Lower lobe of right lung (tissue), 2 donors: ENCODE data around the gene SIKE1. TPM values are rescaled to one million over a fixed set of nuclear protein-coding genes. Genes with fewer than 3 reads are reported as not detected.
"Not testable (repeated sequence)": the region's sequence is repeated elsewhere in the genome, so short reads cannot be mapped to it uniquely, and the experiment has no call there.

Source experiments
- ATAC-seq, 2 donors: fragments of 200-7000 bp; cut with Tn5 transposase; one replicate each; pipeline ENCODE4 v1.9.1; 2020 to 2022; ENCODE audit warnings: mild to moderate bottlenecking in 2 of 2, moderate library complexity in 2 of 2
- DNase-seq: peaks from one replicate; pipeline ENCODE4 v3.0.0-alpha.2; 2020
- H3K27ac ChIP-seq: fragments of 200-600 bp; one replicate; pipeline ENCODE4 v1.8.0; 2022
- H3K27me3 ChIP-seq: fragments of 200-600 bp; one replicate; pipeline ENCODE4 v1.8.0; 2022; ENCODE audit warnings: low read depth
- H3K36me3 ChIP-seq: fragments of 200-600 bp; one replicate; pipeline ENCODE4 v1.8.0; 2022; ENCODE audit warnings: mild to moderate bottlenecking
- H3K4me1 ChIP-seq: fragments of 200-600 bp; one replicate; pipeline ENCODE4 v1.8.0; 2022
- H3K4me3 ChIP-seq: fragments of 200-600 bp; one replicate; pipeline ENCODE4 v1.8.0; 2022; ENCODE audit warnings: mild to moderate bottlenecking
- H3K9me3 ChIP-seq: fragments of 200-600 bp; one replicate; pipeline ENCODE4 v1.8.0; 2022
- CTCF ChIP-seq: fragments of 200-600 bp; IDR thresholded peaks from one replicate; pipeline ENCODE4 v1.8.0; 2022; ENCODE audit warnings: antibody characterized with exemption, mild to moderate bottlenecking
- intact Hi-C: fragments of 100-400 bp; cut with DNase I; formaldehyde crosslinking; loops from one replicate; pipeline ENCODE4 v1.11.0; 2022
- long read RNA-seq: library from polyadenylated mRNA; unstranded; transcript quantifications from one replicate; pipeline ENCODE4 v2.0.0, GENCODE V29; 2021
- total RNA-seq: library from RNA; stranded (reverse); fragmentation: NEBNext Ultra II Directional; extraction: Animal tissue kit (Norgen Biotek cat#: 25700); gene quantifications from one replicate; pipeline ENCODE4 v1.2.1, GENCODE V29; 2021
- donor health status: DM: no; HTN: yes; CAD: no; lungs with severe emphysema.

Gene SIKE1
- 34.3 TPM for total RNA-seq
- long read RNA-seq, full-length matches to known transcripts = 18 of 23 reads
- long read RNA-seq, partial matches to known transcripts = 0 of 23 reads
- long read RNA-seq, other reads (novel, unspliced or antisense) = 5 of 23 reads

DNA sequence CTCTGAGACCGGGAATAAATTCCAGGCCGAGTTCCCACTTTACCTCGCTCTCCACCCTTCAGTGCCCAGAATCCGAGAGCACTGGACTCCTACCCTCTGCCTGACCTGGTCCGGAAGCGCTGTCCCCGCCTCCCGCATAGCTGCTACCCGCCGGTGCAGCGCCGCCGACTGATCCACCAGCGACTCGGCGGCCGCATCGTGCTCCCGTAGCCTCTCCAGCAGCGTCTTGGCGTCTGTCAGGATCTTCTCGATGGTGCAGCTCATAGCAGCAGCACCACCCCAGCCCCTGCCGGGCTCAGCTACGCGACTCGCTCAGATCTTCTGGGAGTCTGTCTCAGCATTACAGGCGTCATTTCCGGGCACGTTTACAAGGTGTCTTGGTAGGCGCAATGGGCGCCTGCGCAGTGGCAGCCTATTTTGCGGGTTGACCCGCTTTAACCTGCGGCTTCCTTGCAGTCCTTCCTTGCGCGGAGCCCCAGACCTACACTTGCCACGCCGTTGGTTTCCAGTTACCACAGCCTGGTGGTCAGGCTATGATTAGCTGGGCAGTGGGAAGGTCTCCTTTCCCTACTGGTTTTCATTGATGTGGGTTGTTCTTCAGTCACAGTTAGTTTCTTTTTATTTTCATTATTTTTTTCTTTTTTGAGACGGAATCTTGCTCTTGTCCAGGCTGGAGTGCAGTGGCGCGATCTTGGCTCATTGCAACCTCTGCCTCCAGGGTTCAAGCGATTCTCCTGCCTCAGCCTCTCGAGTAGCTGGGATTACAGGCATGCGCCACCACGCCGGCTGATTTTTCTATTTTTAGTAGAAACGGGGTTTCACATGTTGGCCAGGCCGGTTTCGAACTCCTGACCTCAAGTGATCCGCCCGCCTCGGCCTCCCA lies at the start of gene SIKE1:
SIKE1 (minus strand) TSS at position 342 of the 883 bp plus-strand sequence; CDS start at position 264, 78 bp downstream.
- Histone ChIP-seq H3K27me3 (no peaks in the 10 kb centered on the region), H3K9me3 (no peaks in the 10 kb centered on the region), H3K36me3 (peaks cover 18% of the 10 kb centered on the region), H3K4me1 (peaks cover 11% of the 10 kb centered on the region), H3K4me3 (peak within 1 kb of the TSS; percentile 88), H3K27ac (peak within 1 kb of the TSS; percentile 95)
- ATAC-seq (peak; percentile 98 to 100), DNase-seq (peak; percentile 95)
- intact Hi-C loops = no loop called here
- peak; percentile 28 for TF ChIP-seq CTCF

GRCh38 chr1:114830075-114830474 lies 49.6 kb upstream of the SIKE1 start:
- H3K4me1 ChIP-seq, H3K27ac ChIP-seq, ATAC-seq, H3K27me3 ChIP-seq, intact Hi-C loops, H3K4me3 ChIP-seq, H3K9me3 ChIP-seq, H3K36me3 ChIP-seq, DNase-seq: not testable (repeated sequence)

GRCh38 chr1:114828251-114828650 lies 47.8 kb upstream of the SIKE1 start:
- Histone ChIP-seq H3K4me1 (no peaks in the 10 kb centered on the region), H3K36me3 (no peaks in the 10 kb centered on the region), H3K27ac (no peak overlapping the region), H3K27me3 (no peaks in the 10 kb centered on the region), H3K4me3 (no peak overlapping the region), H3K9me3 (no peaks in the 10 kb centered on the region)
- TF ChIP-seq CTCF = no peak
- ATAC-seq (no peak), DNase-seq (no peak)
- intact Hi-C loops = no loop called here

- Histone ChIP-seq H3K9me3 (no peaks in the 10 kb centered on the region), H3K27me3 (no peaks in the 10 kb centered on the region), H3K4me1 (no peaks in the 10 kb centered on the region), H3K4me3 (no peak overlapping the region), H3K36me3 (no peaks in the 10 kb centered on the region), H3K27ac (no peak overlapping the region)
- DNase-seq (no peak), ATAC-seq (no peak)
- no peak for TF ChIP-seq CTCF
- intact Hi-C loops = no loop called here
Observed at GRCh38 chr1:114821978-114822377, 41.5 kb upstream of the SIKE1 start.

DNA sequence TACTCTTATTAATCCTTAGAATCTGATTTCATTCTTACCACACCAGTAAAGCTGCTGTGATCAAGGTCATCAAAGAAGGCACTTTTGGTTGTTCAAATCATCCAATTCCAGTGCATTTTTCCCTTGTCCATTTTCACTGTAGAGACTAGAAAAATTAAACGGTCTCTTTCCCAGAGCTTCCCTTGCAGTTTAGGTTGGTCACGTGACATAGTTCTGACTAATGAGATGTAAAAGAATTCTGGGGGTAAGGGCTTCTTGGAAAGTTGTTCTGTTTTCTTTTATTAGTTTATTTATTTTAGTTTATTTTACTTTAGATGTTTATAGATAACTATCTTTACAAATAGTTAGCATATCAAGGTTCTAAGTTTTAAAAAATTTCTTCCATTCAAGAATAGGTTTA lies 39.9 kb upstream of the SIKE1 start:
- Histone ChIP-seq H3K4me3 (no peak overlapping the region), H3K9me3 (no peaks in the 10 kb centered on the region), H3K27me3 (no peaks in the 10 kb centered on the region), H3K4me1 (no peaks in the 10 kb centered on the region), H3K27ac (no peak overlapping the region), H3K36me3 (no peaks in the 10 kb centered on the region)
- no peak for TF ChIP-seq CTCF
- ATAC-seq (no peak), DNase-seq (no peak)
- intact Hi-C loops = no loop called here

- Histone ChIP-seq H3K27me3 (no peaks in the 10 kb centered on the region), H3K9me3 (no peaks in the 10 kb centered on the region), H3K4me1 (no peaks in the 10 kb centered on the region), H3K36me3 (no peaks in the 10 kb centered on the region), H3K27ac (no peak overlapping the region), H3K4me3 (no peak overlapping the region)
- intact Hi-C loops = no loop called here
- DNase-seq (no peak), ATAC-seq (no peak)
- no peak for TF ChIP-seq CTCF
Observed at GRCh38 chr1:114819869-114820268, 39.4 kb upstream of the SIKE1 start.

GRCh38 chr1:114804449-114804848 lies 24.0 kb upstream of the SIKE1 start:
- DNase-seq, H3K27ac ChIP-seq, H3K4me3 ChIP-seq, H3K36me3 ChIP-seq, ATAC-seq, intact Hi-C loops, H3K4me1 ChIP-seq, H3K9me3 ChIP-seq, H3K27me3 ChIP-seq: not testable (repeated sequence)
